Occipital lobe (tissue), 2 donors: ENCODE data around the gene GIN1. TPM values are rescaled to one million over a fixed set of nuclear protein-coding genes. Genes with fewer than 3 reads are reported as not detected.
"Not testable (repeated sequence)": the region's sequence is repeated elsewhere in the genome, so short reads cannot be mapped to it uniquely, and the experiment has no call there.

Experiments
- DNase-seq: peaks from one replicate; lab custom pipeline; 2025; lab: John Stamatoyannopoulos, UW
- total RNA-seq: library from RNA; depleted of rRNA; stranded (reverse); fragments of >200 nt; gene quantifications from one replicate; pipeline ENCODE4 v1.2.3, GENCODE V29; 2014

GIN1 gene
- total RNA-seq, 1 donor from 2014 or later: 19.3 TPM

- DNase-seq: no peak
Observed at GRCh38 chr5:103110403-103110802, 9.5 kb downstream of the GIN1 start.

GRCh38 chr5:103109277-103109676, 10.7 kb downstream of the GIN1 start:
- DNase-seq: no peak

- DNase-seq: no peak
Observed at GRCh38 chr5:103108086-103108485, 11.9 kb downstream of the GIN1 start.

DNA sequence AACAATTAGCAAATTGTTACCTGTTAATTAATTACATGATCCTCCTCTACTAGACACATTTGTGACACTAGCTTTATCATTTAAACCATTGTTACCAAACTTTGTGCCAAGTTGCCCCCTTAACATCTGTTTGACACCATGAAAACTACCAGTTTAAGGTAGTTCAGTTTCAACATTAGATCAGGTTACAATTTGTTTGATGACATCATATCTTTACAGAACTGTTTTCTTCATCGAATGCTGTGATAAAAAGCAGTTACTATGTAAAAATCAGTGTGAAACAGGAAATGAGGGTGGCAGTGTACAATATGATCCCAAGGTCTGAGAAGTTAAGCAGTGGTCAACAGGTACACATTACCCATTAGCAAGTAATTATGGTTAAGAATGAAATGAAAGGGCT, 17.7 kb downstream of the GIN1 start:
- DNase-seq: no peak

DNA sequence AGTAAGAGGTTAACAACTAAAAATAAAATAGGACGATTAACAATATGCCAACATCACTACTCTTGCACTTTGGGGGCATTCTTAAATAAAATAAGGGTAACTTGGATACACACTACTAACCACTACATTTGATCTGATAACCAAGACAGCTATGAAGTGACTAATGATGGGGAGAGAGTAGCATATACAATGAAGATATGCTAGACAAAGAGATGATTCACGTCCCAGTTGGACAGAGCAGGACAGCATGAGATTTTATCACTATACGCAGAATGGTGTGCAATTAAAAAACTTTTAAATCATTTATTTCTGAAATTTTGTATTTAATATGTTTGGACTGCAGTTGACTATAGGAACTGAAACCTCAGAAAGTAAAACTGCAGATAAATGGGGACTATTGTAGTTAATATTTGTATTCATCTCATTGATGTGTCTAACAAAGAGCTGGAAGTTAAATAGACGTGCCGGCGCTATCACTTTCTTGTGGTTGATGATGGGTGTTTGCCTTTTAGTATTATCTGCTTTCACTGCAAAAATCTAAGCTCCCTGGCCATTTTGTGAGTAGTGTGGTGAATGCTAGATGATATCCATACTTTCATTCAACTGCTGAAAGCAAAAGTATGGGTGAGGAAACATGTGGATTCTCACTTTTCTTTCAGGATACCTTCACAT, 18.7 kb downstream of the GIN1 start:
- no peak for DNase-seq

- DNase-seq: no peak
Observed at GRCh38 chr5:103098993-103099392, 20.9 kb downstream of the GIN1 start.

DNA sequence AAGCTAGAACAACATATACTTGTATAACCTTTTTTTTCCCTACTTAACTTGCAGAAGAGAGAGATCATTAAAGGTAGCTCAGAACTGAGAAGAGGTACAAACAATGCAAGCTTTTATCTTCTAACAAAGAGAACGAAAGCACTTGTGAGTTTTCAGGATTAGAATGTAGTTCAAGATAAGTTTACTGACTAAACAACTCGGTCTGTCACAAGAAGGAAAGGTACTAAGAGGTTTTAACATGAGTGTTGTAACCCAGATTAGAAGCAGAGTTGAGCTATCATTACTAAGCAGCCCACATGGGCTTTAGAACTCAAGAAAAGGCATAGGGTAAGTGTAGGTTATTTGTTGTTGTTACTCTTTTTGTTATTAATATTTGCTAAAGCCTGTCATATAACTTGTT, 25.2 kb downstream of the GIN1 start:
- no peak for DNase-seq

- DNase-seq: no peak
Observed at GRCh38 chr5:103093727-103094126, 26.2 kb downstream of the GIN1 start.

DNA sequence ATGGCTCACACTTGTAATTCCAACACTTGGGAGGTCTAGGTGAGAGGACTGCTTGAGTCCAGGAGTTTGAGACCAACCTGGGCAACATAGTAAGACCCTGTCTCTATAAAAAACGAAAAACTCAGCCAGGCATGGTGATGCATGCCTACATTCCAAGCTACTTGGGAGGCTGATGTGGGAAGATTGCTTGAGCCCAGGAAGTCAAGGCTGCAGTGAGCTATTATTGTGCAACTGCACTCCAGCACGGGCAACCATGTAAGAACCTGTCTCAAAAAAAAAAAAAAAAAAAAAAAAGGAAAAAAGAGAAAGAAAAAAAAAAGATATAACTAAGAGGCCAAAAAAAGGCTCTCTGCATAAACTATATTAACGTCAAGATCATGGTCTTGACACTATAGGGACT, 27.3 kb downstream of the GIN1 start:
- no peak for DNase-seq

DNA sequence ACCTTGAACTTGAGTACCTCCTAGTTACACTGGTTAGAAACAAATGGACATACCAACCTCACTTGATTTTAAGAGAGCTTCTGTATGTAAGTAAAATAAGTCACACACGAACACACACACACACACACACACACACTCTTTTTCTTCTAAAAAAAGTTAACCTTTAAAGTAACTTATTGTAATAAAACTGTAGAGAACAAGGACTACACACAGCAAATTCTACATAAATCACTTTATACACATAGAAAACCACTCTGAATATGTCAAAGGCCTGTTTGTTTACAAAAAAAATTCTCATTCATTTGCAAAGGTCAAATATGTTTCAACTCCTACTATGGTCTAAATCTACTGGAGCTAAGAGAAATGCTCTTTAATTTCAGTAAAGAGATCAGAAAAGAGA, 29.1 kb downstream of the GIN1 start:
- DNase-seq: no peak

DNA sequence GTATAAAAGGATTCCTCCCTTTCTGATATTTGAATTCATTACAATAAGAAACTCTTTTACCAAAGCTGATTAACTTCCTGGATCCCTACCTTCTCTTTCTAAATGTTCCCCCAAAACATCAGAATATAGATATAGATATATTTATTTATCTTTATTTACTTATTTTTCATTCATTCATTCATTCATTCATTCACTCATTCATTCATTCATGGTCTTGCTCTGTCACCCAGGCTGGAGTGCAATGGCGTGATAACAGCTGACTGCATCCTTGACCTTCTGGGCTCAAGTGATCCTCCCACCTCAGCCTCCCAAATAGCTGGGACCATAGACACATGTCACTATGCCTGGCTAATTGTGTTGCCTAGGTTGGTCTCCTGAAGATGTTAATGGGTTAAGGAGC, 30.7 kb downstream of the GIN1 start:
- no peak for DNase-seq

- DNase-seq: no peak
Observed at GRCh38 chr5:103086547-103086946, 33.4 kb downstream of the GIN1 start.

DNA sequence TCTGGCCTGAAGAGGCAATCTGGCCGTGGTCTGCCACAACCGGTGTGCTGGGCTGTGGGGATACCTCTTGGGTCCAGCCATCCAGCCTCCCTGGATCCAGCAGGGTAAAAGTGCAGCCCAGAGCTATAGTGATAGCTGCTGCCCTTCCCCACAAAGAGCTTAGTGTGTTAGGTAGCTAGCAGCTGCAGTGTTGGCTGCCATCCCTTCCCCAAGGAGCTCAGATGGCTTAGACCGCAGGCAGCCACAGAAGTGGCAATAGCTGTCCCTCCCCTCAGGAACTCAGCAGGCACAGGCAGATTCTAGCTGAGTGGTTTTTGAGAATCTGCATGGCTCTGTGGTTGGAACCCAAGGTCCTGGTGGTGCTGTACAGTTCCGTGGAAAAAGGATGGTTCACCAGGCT, 40.1 kb downstream of the GIN1 start:
- DNase-seq: no peak

DNA sequence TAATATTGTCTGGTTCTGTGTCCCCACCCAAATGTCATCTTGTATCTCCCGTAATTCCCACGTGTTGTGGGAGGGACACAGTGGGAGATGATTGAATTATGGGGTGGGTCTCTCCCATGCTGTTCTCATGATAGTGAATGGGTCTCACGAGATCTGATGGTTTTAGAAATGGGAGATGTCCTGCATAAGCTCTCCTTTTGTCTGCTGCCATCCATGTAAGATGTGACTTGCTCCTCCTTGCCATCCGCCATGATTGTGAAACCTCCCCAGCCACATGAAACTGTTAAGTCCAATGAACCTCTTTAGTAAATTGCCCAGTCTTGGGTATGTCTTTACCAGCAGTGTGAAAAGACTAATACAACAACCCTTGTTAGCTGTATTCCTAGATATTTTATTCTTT, 44.5 kb downstream of the GIN1 start:
- no peak for DNase-seq

- DNase-seq: not testable (repeated sequence)
Observed at GRCh38 chr5:103073500-103073899, 46.4 kb downstream of the GIN1 start.

DNA sequence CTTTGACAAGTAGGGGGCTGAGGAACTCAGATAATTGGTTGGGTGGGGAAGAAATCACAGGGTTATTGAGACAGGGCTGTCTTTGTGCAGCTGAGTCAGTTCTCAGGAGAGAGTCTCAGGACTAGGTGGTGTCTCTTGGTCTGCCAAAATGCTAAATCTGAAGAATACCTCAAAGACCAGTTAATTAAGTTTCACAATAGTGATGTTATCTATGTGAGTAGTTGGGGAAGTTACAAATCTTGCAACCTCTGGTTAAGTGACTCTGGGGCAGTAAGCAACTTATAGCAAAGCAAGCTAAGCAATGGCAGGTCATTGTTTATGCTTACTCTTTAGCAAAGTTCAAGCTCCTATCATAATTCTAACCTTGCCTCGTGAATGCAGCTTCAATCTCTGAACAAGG, 53.6 kb downstream of the GIN1 start:
- no peak for DNase-seq

- DNase-seq: no peak
Observed at GRCh38 chr5:103060424-103060954, 59.4 kb downstream of the GIN1 start.

- no peak for DNase-seq
Observed at GRCh38 chr5:103059525-103059924, 60.4 kb downstream of the GIN1 start.

DNA sequence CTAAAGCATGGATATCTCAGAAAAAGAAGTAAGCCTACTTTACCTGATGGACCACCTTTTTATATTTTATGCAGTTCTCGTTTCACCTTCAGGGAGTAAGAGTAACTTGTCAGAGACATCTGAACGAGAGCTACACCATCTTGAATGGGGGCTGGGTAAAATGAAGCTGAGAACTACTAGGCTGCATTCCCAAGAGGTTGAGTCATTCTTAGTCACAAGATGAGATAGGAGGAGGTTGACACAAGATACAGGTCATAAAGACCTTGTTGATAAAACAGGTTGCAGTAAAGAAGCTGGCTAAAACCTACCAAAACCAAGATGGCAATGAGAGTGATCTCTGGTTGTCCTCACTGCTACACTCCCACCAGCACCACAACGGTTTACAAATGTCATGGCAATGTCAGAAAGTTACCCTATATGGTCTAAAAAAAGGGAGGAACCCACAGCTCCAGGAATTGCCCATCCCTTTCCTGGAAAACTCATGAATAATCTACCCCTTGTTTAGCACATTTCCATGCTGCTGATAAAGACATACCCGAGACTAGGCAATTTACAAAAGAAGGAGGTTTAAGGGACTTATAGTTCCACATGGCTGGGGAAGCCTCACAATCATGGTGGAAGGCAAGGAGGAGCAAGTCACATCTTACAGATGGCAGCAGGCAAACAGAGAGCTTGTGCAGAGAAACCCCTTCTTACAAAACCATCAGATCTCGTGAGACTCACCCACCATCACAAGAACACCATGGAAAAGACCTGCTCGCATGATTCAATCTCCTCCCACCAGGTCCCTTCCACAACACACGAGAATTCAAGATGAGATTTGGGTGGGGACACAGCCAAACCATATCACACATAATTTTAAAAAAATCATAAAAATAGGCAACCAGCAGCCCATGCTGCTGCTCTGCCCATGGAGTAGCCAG, 62.5 kb downstream of the GIN1 start:
- no peak for DNase-seq

DNA sequence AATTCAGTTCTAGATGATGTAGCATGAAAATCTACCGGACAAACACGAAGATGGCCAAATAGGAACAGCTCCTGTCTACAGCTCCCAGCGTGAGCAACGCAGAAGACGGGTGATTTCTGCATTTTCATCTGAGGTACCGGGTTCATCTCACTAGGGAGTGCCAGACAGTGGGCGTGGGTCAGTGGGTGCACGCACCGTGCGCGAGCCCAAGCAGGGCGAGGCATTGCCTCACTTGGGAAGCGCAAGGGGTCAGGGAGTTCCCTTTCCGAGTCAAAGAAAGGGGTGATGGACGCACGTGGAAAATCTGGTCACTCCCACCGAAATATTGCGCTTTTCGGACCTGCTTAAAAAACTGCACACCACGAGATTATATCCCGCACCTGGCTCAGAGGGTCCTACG, 73.2 kb downstream of the GIN1 start:
- DNase-seq: not testable (repeated sequence)

DNA sequence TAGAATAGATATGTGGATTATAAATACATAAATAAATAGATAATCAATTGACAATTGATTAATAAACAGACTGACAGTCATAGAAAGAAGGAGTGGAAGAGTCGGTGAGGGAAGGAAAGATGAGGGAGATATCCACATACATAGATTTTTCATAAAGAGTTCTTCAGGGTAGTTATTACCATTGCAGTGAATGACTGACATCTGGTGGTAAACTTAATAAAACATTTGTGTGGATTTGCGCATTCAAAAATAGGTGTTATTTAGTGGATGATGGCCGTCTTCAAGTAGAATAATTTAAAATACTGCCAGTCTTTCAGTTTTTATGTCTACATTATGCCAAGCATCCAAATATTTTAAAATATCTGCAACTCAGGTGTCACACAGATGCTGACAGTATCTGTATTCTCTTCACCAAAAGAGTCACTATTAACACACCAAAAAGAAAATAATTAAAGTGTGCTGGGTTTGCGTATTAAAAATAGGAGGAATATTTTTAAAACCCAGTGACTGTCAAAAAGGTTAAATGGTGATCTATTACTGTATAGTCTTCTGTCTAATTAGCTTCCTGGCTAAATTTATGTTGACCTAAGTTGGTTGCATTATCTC, 78.8 kb downstream of the GIN1 start:
- no peak for DNase-seq
